Fibroblast of skin of left biceps (primary cell): ENCODE results near the gene MRM1.
"Not testable (repeated sequence)": the region's sequence is repeated elsewhere in the genome, so short reads cannot be mapped to it uniquely, and the experiment has no call there.

Experiments used
- DNase-seq, 2 experiments: peaks; one replicate each; pipeline ENCODE4 v3.0.0-alpha.2; 2013; ENCODE audit warnings: low read depth in 2 of 2

MRM1 gene

DNA sequence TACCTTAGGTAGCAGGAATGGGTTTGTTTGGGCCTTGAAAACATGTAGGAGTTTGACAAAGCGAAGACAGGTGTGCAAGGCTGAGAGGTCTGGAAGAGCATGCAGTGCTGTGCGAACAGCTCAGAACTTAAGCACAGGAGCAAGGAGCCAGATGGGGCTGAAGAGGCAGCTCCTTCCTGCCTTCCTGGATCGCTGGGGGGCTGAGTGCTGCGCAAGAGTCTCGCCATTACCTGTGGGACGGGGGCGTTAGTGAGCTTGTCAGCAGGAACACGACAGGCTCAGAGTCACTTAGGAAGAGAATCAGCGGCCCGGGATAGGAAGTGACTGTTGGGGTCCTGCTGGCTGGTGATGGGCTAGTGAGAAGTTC lies 464 bp upstream of the MRM1 start:
- no peak for DNase-seq

DNA sequence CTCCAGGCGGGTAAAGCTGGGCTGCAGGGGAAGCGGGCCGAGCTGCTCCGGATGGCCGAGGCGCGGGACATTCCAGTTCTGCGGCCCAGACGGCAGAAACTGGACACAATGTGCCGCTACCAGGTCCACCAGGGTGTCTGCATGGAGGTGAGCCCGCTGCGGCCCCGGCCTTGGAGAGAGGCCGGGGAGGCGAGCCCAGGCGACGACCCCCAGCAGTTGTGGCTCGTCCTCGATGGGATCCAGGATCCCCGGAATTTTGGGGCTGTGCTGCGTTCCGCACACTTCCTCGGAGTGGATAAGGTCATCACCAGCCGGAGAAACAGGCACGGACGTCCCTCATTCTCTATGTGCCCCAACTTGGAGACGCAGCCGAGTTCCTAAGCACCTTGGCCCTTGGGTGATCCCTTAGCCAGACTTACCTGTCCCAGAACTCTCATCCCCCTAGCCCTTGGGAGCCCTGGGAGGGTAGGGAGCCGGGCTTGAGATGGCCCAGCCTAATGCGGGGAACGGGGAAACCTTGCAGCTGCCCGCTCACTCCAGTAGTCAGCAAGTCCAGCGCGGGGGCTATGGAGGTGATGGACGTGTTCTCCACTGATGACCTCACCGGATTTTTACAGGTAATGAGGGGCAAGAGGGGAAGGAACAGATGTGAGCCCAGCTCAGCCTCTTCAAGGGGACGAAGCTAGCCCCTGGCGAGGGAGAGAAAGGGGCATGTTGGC lies 806 bp downstream of the MRM1 start:
- no peak for DNase-seq

DNA sequence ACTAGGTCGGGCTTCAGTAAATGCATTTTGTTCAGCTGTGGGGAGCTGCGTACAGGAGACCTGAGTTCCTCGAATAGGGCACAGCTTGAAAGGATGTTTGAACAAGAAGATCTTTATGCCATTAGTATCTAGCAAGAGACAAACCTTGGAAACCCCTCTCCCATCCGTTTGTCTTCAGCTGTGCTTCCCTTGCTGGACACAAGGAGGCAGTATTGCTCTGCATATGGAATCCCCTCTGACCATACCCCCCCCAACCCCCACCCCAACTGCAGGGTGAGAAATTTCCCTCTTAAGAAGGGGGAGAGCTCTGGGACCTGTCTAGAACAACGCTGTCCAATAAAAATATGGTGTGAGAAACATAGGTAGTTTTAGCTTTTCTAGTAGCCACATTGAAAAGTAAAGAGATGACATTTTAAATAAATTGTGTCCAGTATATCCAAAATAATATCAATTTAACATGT lies 1.6 kb downstream of the MRM1 start:
- peak; percentile 19 to 28 for DNase-seq

DNA sequence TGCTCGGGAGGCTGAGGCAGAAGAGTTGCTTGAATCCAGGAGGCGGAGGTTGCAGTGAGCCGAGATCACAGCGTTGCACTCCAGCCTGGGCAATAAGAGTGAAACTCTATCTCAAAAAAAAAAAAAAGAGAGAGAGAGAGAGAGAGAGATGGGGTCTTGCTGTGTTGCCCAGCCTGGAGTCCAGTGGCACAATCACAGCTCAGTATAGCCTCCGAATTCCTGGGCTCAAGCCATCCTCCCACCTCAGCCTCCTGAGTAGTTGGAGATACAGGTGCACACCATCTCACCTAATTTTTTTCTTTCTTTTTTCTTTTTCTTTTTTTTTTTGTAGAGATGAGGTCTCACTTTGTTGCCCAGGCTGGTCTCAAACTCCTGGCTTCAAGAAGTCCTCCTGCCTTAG lies 3.6 kb downstream of the MRM1 start:
- DNase-seq = not testable (repeated sequence)

DNA sequence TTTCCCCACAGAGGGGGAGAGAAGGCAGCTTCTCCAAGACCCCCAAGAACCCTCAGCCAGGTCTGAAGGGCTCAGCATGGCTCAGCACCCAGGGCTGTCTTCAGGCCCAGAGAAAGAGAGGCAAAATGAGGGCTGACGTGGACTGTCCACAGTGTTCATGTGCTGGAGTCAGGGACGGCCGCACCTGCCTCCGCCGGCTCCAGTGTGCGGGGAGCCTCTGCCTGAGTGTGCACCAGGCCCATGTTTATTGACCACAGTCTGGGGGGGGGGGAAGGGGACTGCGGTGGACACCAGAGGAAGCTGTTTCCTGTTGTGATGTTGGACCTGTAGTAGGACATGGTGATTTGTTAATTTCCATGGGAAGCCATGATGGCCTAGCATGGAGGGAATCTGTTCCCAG lies 6.9 kb downstream of the MRM1 start:
- no peak for DNase-seq

DNA sequence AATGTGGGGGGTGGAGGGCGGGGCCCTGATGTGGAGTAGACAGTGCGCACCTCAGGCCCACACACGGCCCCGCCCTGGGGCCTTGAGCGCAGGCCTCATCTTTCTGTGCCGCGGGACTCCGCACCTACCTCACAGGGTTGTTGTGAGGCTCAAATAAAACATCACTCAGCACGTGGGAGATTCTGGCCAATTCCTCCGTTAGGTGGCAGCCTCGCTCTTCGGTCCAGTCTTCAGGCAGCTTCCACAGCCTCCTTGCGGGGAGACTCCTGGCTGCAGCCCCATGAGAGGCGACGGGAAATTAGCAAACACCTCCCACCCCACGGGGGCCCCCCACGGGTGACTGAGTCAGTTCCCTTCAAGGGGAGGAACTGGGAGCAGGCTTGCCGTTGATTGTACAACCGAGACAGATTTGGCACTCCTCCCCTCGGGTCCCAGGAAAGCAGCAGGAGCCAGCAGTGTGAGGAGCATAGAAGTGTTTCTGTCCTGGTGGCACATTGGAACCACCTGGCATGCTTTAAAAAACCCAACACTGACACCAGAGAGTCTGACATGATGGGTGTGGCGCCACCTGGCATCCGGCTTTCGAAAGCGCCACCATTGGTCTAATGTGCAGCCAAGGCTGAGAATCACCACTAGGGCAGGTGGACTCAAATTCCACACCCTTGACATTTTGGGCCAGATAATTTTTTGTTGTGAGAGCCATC lies 7.6 kb downstream of the MRM1 start:
- DNase-seq = no peak

DNA sequence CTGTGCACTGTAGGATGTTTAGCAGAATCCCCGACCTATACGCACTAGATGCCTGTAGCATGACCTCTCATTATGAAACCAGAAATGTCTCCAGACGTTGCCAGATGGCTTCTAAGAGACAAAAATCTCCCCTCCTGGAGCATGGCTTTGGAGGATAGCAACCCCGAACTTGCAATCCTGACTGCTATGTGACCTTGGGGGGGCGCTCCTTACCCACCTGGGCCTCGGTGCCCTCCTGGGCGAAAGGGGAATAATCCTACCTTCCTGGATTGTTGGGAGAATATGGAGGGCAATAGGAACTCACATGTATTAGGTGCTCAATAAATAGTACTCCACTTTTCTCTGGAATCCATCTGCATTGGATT lies 8.1 kb downstream of the MRM1 start:
- no peak for DNase-seq

DNA sequence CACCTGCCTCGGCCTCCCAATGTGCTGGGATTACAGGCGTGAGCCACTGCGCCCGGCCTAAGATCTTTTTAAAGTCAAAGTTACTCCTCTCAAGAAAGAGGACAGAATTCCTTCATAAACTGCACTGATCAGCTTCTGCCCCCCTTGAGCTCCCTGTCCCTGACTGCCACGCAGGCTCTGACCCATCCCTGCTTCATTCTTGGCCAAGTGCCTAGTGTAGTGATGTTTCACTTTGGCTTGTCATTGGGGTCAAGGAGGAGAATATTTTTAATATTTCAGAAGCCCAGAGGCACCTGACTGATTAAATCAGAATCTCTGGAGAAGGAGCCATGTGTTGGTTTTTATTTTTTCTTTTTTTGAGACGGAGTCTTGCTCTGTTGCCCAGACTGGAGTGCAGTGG lies 9.1 kb downstream of the MRM1 start:
- no peak for DNase-seq

DNA sequence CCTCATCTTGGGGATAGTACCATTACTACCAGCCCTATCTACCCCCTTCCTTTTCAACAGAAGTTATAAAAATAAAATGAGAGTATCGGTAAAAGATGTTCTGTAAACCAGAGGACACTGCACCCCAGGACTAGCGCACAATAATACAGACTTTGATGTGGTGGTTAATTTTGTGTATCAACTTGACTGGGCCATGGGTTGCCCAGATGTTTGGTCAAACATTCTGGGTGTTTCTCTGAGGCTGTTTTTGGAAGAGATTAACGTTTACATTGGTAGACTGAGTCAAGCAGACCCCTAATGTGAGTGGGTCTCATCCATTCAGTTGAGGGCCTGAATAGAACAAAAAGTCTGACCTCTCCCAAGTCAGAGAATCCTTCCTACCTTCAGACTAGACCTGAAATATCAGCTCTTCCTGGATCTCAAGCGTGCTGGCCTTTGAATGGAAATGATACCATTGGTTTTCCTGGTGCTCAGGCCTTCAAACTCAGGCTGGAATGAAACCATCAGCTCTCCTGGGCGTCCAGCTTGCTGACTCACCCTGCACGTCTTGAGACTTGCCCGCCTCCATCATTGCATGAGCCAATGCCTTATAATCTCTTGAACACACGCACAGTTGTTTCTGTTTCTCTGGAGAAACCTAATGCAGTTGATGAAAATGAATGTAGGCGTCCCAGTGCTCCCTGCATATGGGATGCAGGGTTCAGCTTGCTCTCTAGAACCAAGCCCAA lies 10.1 kb downstream of the MRM1 start:
- DNase-seq = no peak

DNA sequence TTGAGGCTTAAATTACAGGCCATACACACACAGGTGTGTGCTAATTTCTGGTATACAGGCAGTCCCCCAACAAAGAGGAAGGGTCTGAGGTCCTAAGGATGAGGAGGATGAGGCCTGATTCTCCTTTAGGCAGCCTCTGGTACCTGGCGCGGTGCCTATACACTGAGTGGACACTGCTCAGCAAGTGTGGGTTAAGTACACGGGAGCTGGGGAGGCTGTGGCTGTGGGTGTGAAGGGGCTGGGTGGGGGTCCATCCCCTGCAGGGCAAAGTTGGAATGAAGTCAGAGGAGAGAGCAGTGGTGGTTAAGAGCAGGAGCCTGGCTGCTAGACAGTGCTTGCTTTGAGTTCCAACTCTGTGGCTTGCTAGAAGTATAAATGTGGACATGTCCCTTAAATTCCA lies 10.9 kb downstream of the MRM1 start:
- no peak for DNase-seq

DNA sequence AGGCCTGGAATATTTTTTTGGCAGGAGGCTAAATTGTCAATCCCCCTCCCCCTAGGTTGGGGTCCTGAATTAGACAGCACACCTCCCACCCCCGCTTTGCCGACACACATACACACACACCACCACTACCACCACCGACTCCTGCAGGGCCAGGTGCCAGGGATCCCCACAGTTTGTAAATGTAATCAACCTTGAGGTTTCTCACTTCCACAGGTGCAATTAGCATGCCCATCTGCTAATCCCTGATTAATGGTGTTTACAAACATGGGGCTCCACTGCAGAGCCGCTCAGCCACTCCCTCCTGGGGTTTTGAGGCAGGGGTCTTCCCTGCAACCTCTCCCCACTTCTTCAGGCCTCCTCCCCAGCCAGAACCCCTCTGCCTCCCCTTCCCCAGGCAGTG lies 11.8 kb downstream of the MRM1 start:
- no peak for DNase-seq

DNA sequence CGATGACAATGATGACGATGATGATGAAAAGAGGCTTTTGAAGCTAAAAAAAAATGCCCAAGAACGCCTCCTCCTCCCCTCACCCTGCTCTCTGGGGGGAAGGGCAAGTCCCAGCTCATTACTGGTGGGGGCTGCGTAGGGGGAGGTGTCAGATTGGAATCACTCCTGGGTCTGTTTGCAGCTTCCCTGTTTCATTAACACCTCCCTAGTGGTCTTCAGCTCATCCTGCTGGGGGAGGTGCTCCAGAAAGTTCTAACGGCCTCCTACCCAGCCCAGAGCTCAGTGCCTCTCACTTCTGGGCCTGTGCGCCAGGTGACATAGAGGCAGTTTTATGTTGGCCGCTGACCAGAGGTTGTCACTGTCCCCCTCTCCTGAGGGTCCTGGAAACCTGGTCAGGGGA lies 12.7 kb downstream of the MRM1 start:
- DNase-seq = no peak

DNA sequence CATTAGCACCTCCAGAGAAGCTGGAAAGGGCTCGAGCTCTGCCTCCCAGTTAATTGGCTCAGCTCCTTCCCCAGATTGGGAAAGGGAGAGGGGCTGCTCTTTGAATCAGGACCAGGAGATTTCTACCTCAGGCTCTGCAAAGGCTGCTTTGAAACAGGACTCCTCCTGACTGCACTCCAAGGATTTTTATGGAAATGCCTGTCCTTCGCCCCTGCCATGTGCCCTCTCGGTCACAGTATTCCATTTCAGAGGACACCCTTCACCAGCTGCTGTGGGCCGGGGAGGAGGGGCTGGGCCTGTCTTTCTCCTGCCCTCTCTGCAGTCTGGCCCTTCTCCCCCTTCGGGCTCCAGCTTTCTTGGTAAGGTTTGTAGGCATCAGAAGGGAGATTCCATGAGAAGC lies 13.6 kb downstream of the MRM1 start:
- no peak for DNase-seq

DNA sequence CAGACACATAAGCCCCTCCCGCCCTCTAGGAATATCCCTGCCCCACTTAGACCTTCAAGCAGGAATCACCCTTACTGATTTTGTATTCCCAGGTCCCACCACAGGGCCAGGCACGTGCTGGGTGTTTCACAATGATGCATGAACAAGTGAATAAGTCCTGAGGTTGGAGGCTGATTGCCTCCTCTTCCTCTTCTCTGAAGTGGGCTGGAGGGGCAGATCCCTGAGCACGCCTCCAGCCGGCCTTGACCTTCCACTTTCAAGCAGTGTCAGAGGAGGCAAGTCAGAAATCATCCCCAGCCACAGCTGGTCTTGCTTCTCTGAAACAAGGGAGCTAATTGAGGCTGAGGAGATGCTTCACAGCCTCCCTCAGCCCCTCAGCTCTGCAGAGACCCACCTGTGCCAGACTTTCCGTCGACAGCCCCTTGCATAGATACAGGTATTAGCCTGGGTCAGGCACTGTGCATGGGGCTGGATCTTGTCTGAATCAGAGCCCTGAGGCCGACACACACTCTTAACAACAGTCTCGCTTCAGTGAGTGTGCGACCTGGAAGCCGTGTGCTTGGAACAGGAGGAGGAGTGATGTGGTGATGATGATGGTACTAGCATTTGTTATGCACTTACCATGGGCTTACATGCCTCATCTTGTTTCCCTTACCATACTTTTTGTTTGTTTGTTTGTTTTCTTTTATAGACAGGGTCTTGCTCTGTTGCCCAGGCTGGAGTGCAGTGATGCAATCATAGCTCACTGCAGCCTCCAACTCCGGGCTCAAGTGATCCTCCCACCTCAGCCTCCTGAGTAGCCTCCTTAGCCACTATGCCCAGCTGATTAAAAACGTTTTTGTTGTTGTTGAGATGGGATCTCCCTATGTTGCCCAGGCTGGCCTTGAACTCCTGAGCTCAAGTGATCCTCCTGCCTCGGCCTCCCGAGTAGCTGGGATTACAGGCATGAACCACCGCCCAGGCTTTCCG lies 15.0 kb downstream of the MRM1 start:
- no peak for DNase-seq

DNA sequence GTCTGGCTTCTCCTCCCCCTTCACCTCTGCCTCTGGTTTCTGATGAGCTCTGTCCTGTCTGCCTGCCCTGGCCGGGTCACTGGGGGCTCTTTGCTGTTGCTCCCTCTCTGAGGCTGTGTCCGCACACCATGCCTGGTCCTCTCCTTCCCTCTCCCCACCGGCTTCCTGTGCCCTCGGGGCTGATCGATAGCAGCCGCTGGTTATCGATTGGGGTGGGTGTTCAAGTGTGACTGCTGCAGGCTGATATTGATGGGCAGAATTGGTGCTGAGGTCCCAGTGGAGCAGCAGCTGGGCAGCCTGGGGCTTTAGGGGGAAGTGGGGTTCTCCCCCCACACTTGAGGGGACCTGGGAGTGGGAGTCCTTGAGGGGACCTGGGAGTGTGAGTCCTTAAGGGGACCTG lies 16.4 kb downstream of the MRM1 start:
- no peak for DNase-seq

DNA sequence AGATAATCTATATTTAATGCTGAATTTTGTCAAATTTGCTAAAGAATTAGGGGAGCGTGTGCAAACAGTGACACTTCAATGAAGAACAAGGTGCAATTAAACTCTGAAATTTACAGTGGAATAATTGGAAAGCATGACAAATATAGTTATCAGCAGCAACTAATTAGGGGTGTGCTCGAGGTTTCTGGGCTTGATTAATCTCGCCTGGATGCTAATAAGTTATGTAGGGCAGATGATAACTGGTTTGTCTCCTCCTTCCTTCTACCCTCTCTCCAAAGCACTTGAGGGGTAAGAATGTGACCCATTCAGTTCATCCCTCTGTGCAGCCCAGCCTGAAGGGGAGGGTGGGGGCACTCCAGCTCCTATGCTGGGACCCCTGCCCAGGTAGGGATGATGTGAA lies 21.9 kb downstream of the MRM1 start:
- DNase-seq = no peak

DNA sequence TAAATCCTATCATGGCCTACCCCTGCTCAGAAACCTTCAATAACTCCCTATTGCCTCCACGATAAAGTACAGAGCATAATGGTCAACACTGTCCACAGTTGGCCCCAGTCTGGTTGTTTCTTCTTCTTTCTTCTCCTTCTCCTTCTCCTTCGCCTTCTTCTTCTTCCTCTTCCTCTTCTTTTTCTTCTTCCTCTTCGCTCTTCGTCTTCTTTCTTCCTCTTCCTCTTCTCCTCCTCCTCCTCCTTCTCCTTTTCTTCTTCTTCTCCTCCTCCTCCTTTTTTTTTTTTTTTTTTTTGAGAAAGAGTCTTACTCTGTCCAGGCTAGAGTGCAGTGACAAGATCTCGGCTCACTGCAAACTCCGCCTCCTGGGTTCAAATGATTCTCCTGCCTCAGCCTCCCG lies 23.8 kb downstream of the MRM1 start:
- DNase-seq = no peak

DNA sequence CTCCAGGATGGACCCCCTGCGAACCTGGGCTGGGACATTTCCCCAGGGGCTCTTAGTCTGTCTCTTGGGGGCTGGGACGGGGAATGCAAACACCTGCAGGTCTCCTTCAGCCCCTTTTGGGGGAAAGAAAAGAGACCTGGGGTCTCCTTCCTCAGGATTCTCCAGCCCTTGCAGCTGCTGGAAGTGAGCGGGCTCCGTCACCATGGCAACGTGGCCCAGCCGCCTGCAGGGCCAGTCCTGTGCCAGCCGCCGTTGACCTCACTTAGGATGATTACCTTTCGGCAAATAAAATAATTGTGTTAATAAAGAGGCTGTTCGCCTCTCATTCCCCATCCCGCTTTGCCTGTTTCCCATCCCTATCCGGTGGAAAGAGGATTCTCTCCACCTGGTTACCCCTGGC lies 25.7 kb downstream of the MRM1 start:
- no peak for DNase-seq

DNA sequence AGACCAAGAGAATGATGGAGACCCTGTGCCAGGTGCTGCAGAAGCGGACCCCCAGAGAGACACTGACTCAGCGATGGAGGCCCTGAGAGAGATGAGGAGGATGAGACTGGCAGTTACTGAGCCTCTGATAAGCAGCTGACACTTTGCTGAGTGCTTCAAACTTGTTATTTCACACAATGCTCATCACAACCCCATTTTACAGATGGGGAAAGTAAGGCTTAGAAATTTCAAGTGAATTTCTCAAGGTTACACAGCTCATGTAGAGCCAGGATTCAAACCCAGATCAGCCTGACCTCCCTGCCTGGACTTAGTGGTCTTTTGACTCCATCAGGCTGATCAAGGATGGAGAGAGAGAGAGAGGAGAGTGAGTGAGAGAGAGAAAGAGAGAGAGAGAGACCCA lies 27.2 kb downstream of the MRM1 start:
- no peak for DNase-seq

DNA sequence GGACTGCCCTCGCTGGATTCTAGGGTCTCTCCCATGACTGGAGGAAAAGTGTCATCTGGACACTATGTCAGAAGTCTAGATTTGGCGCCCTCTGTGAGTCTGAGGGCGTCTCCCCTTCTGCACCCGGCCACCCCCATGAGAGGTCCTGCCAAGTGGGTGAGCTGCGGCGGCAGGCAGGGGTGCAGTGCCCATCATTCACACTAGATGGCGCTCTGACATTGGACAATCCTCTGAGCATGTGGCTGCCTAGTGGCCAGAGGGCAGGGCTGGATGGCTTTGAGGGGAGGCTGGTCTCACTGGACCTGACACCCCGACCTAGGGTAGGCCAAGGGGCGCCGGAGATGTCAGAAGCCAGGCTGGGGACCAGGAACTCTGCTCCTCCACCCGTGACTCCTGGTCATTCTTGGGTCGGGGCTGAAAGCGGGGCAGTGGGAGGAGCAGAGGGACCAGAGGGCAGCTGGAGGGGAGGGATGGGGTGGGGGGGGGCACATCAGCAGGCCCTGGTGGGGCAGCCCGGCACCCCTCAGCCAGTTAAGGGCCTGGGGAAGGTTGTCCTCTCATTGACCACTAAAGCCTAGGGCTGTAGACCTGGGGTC lies 28.0 kb downstream of the MRM1 start:
- DNase-seq = peak in 1 of 2 experiments; percentile 8

DNA sequence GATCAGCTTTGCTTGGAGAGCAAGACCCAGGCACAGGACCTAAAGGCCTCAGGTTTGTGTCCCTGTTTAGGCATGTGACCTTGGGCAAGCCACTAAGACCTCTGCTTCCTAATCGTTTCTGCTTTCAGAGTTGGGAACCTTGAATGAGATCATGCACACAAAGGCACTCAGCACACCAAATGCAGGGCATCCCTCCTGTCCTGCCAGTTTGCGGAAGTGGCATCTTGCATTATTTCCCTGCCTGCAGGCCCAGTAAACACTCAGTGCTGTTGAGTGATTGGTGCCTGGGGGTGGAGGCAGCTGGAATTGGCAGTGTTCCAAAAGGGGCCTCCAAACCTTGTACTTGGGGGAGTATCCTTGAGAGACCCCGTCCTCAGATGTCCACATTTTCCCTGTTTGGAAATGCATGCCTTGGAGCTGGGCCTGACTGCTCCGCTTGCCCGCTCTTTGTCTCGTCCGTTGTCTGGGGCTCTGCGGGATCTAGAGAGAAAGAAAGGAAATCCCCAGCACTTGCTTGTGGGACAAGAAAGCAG lies 28.7 kb downstream of the MRM1 start:
- no peak for DNase-seq
